SK-N-SH (cell line): Measurements from ENCODE around the gene EVI5. TPM values are rescaled to one million over a fixed set of nuclear protein-coding genes. Genes with fewer than 3 reads are reported as not detected.

Experiments
- CTCF ChIA-PET: fragments of 300-600, 350-600 bp; formaldehyde crosslinking; extraction: SDS; loops from one replicate; lab custom pipeline; 2021; lab: Yijun Ruan, JAX
- POLR2A ChIA-PET: fragments of 350-600 bp; sonication (Branson Sonifier 250); formaldehyde crosslinking; extraction: SDS; loops from one replicate; lab custom pipeline; 2020; ENCODE audit warnings: antibody characterized with exemption, inconsistent platforms; lab: Yijun Ruan, JAX
- DNase-seq: peaks from one replicate; pipeline ENCODE4 v3.0.0; 2012
- H2AFZ ChIP-seq: fragments of 200-600 bp; sonication (generic); 2 replicates; pipeline ENCODE4 v1.8.1; 2016; ENCODE audit warnings: antibody characterized with exemption, mild to moderate bottlenecking, low read depth
- H3F3A ChIP-seq: fragments of 200-600 bp; sonication (generic); replicated peaks from 2 replicates; pipeline ENCODE3; 2016; ENCODE audit warnings: antibody characterized with exemption, mild to moderate bottlenecking; ENCODE audit not compliant: insufficient read depth
- H3K27ac ChIP-seq, 2 experiments: fragments of 200-500 bp in 1 of 2; fragments of 200-600 bp in 1 of 2; sonication (Bioruptor generic) in 1 of 2; sonication (generic), shearing (Covaris generic) in 1 of 2; 2 replicates each; pipeline versions ENCODE4 v1.5.1 to v1.6.1; 2014 to 2016; ENCODE audit warnings: low read depth in 2 of 2, inconsistent platforms in 1 of 2, low read length in 1 of 2, mild to moderate bottlenecking in 1 of 2, mixed read lengths in 1 of 2
- H3K27me3 ChIP-seq: fragments of 200-600 bp; sonication (generic), shearing (Covaris generic); 2 replicates; pipeline ENCODE4 v1.6.1; 2016; ENCODE audit warnings: mixed run types; ENCODE audit not compliant: insufficient read depth
- H3K36me3 ChIP-seq, 2 experiments: fragments of 200-500 bp in 1 of 2; fragments of 200-600 bp in 1 of 2; sonication (Bioruptor generic) in 1 of 2; sonication (generic) in 1 of 2; replicated peaks in 1 of 2; 2 replicates each; pipeline versions ENCODE3 to v1.5.1; 2014 to 2016; ENCODE audit warnings: low read length in 1 of 2, mild to moderate bottlenecking in 1 of 2; ENCODE audit not compliant: insufficient read depth in 2 of 2, control insufficient read depth in 1 of 2
- H3K4me1 ChIP-seq, 2 experiments: fragments of 200-500 bp in 1 of 2; fragments of 200-600 bp in 1 of 2; sonication (Bioruptor generic) in 1 of 2; sonication (generic), shearing (Covaris generic) in 1 of 2; 2 replicates each; pipeline versions ENCODE4 v1.5.1 to v1.6.1; 2014 to 2016; ENCODE audit warnings: low read depth in 1 of 2, low read length in 1 of 2, mixed run types in 1 of 2; ENCODE audit not compliant: insufficient read depth in 2 of 2, control insufficient read depth in 1 of 2
- H3K4me2 ChIP-seq: fragments of 200-600 bp; sonication (generic), shearing (Covaris generic); 2 replicates; pipeline ENCODE4 v1.6.1; 2017; ENCODE audit warnings: mixed run types
- H3K4me3 ChIP-seq, 2 experiments: fragments of 200-500 bp in 1 of 2; fragments of 200-600 bp in 1 of 2; sonication (Bioruptor generic) in 1 of 2; sonication (generic), shearing (Covaris generic) in 1 of 2; 2 replicates each; pipeline versions ENCODE4 v1.5.1 to v1.8.1; 2014 to 2016; ENCODE audit warnings: low read depth in 2 of 2, inconsistent platforms in 1 of 2, low read length in 1 of 2, mild to moderate bottlenecking in 1 of 2, mixed read lengths in 1 of 2, moderate library complexity in 1 of 2
- H3K79me2 ChIP-seq: fragments of 200-600 bp; sonication (generic); 2 replicates; pipeline ENCODE4 v1.8.1; 2017; ENCODE audit warnings: mild to moderate bottlenecking; ENCODE audit not compliant: insufficient read depth
- H3K9ac ChIP-seq: fragments of 200-600 bp; sonication (generic); 2 replicates; pipeline ENCODE4 v1.6.1; 2017; ENCODE audit warnings: mixed run types
- H3K9me2 ChIP-seq: fragments of 200-600 bp; sonication (generic); 2 replicates; pipeline ENCODE4 v1.6.1; 2017; ENCODE audit warnings: mixed run types
- H3K9me3 ChIP-seq: fragments of 200-600 bp; sonication (generic); 2 replicates; pipeline ENCODE4 v1.6.1; 2017; ENCODE audit warnings: mixed run types, mild to moderate bottlenecking, moderate library complexity
- H4K20me1 ChIP-seq: fragments of 200-600 bp; sonication (generic); 2 replicates; pipeline ENCODE4 v1.6.1; 2017; ENCODE audit warnings: mild to moderate bottlenecking, mixed run types; ENCODE audit not compliant: insufficient read depth
- CHD2 ChIP-seq: fragments of 150-350 bp; IDR thresholded peaks from 2 replicates; pipeline ENCODE4 v1.6.1; 2018; ENCODE audit warnings: low read length; ENCODE audit not compliant: partially characterized antibody
- CTCF ChIP-seq: fragments of 200-600 bp; sonication (generic); IDR thresholded peaks from 2 replicates; pipeline ENCODE4 v1.6.1; 2017; ENCODE audit warnings: antibody characterized with exemption, mild to moderate bottlenecking, moderate library complexity
- FOXM1 ChIP-seq: IDR thresholded peaks from 2 replicates; pipeline ENCODE4 v1.4.0; 2012; ENCODE audit warnings: low read depth, mild to moderate bottlenecking
- GATA2 ChIP-seq: sonication (generic); formaldehyde crosslinking; IDR thresholded peaks from 2 replicates; pipeline ENCODE4 v1.5.0; 2020; ENCODE audit warnings: mild to moderate bottlenecking, missing genetic modification reagents
- IRF3 ChIP-seq: fragments of 150-350 bp; IDR thresholded peaks from 2 replicates; pipeline ENCODE4 v1.6.1; 2016; ENCODE audit warnings: mild to moderate bottlenecking, low read depth, low read length
- JUND ChIP-seq: IDR thresholded peaks from 2 replicates; pipeline ENCODE4 v1.4.0; 2012
- MAX ChIP-seq: IDR thresholded peaks from 2 replicates; pipeline ENCODE4 v1.4.0; 2012; ENCODE audit warnings: low read depth
- MEF2A ChIP-seq: IDR thresholded peaks from 2 replicates; pipeline ENCODE4 v1.4.0; 2012; ENCODE audit warnings: low read depth, borderline replicate concordance
- NRF1 ChIP-seq: IDR thresholded peaks from 2 replicates; pipeline ENCODE4 v1.6.1; 2012; ENCODE audit warnings: low read depth, mild to moderate bottlenecking, low read length
- PBX3 ChIP-seq: IDR thresholded peaks from 2 replicates; pipeline ENCODE4; 2012
- POLR2AphosphoS5 ChIP-seq: IDR thresholded peaks from 2 replicates; pipeline ENCODE4 v1.6.1; 2012; ENCODE audit warnings: low read depth, low read length
- RCOR1 ChIP-seq: fragments of 150-350 bp; IDR thresholded peaks from 2 replicates; pipeline ENCODE4 v1.6.1; 2017; ENCODE audit warnings: antibody characterized with exemption, low read length
- RFX5 ChIP-seq: IDR thresholded peaks from 2 replicates; pipeline ENCODE4 v1.6.1; 2012; ENCODE audit warnings: mild to moderate bottlenecking, improper control_type of control experiment, low read length
- SIN3A ChIP-seq: IDR thresholded peaks from 2 replicates; pipeline ENCODE4 v1.6.1; 2012; ENCODE audit warnings: low read depth, mild to moderate bottlenecking, low read length, moderate library complexity, borderline replicate concordance
- SMC3 ChIP-seq: IDR thresholded peaks from 2 replicates; pipeline ENCODE4 v1.6.1; 2012; ENCODE audit warnings: low read depth, low read length, improper control_type of control experiment
- TCF12 ChIP-seq: IDR thresholded peaks from 2 replicates; pipeline ENCODE4 v1.4.0; 2012
- TEAD4 ChIP-seq: IDR thresholded peaks from 2 replicates; pipeline ENCODE4 v1.4.0; 2012; ENCODE audit warnings: mild to moderate bottlenecking, borderline replicate concordance; ENCODE audit not compliant: insufficient read depth
- USF1 ChIP-seq: IDR thresholded peaks from 2 replicates; pipeline ENCODE4 v1.4.0; 2012; ENCODE audit warnings: low read depth, borderline replicate concordance
- ZBTB33 ChIP-seq: IDR thresholded peaks from 2 replicates; pipeline ENCODE4 v1.4.0; 2012; ENCODE audit warnings: low read depth, borderline replicate concordance
- WGBS: methylation state at CpG from one replicate; pipeline ENCODE4 v1.1.6; 2017; ENCODE audit warnings: low lambda C conversion rate; 5-methylcytosine and 5-hydroxymethylcytosine counted together
- polyA plus RNA-seq, 3 experiments: library from polyadenylated mRNA; depleted of rRNA; stranded (reverse); fragments of >200 nt; gene quantifications; 2 replicates each; pipeline ENCODE4 v1.2.3, GENCODE V29; 2012

Gene EVI5
- polyA plus RNA-seq, 1 of the 3 experiments (the other 2 are of a cell fraction), result 5.7 TPM

GRCh38 chr1:92587445-92587844 lies 197.5 kb downstream of the EVI5 start:
- Histone ChIP-seq H4K20me1 (no peaks in the 10 kb centered on the region), H3K79me2 (no peaks in the 10 kb centered on the region; the same call in 1 of the 2 replicates), H3K9me2 (no peaks in the 10 kb centered on the region), H3K36me3 (peaks cover 0 to 14% of the 10 kb centered on the region in 2 experiments)
- POLR2A ChIA-PET, result no interaction called here
- TF ChIP-seq TCF12 (no peak), ZBTB33 (no peak), RFX5 (no peak), MEF2A (no peak), TEAD4 (no peak), SIN3A (no peak), USF1 (no peak), POLR2AphosphoS5 (no peak), GATA2 (CRISPR knock-in tag) (no peak)
- TF ChIP-seq, all 33 proteins: peak for 0
- CTCF ChIA-PET, result interaction anchor here (0.7 to 0.8 kb wide), 2 partner anchors 34 to 277 kb away, joined by 3 read pairs; no protein-coding TSS in a partner anchor
- no peaks in the 10 kb centered on the region for H3K27me3 ChIP-seq
- H3K4me2 ChIP-seq, result no peak overlapping the region
- H3K4me3 ChIP-seq, result no peak overlapping the region
- 96% methylated on average over 2 of the region's 2 CpGs for WGBS
- no peak overlapping the region for H3K9ac ChIP-seq
- no peaks in the 10 kb centered on the region for H3K9me3 ChIP-seq
- no peak overlapping the region for H2AFZ ChIP-seq
- H3K27ac ChIP-seq, result no peak overlapping the region
- no peak for DNase-seq
- H3F3A ChIP-seq, result peaks cover 5% of the 10 kb centered on the region
- peaks cover 0 to 6% of the 10 kb centered on the region in 2 experiments; a peak in 1 of 4 replicates for H3K4me1 ChIP-seq

GRCh38 chr1:92585831-92586230 lies 199.1 kb downstream of the EVI5 start:
- no peaks in the 10 kb centered on the region for H3K9me3 ChIP-seq
- ChIA-PET POLR2A (no interaction called here), CTCF (no interaction called here)
- no peaks in the 10 kb centered on the region for H3K9me2 ChIP-seq
- H3K4me1 ChIP-seq, result peaks cover 0 to 6% of the 10 kb centered on the region in 2 experiments; a peak in 1 of 4 replicates
- no peaks in the 10 kb centered on the region; the same call in 1 of the 2 replicates for H3K79me2 ChIP-seq
- no peaks in the 10 kb centered on the region for H3K27me3 ChIP-seq
- DNase-seq, result no peak
- peaks cover 5% of the 10 kb centered on the region for H3F3A ChIP-seq
- H2AFZ ChIP-seq, result no peak overlapping the region
- peaks cover 0 to 17% of the 10 kb centered on the region in 2 experiments for H3K36me3 ChIP-seq
- no peak overlapping the region for H3K9ac ChIP-seq
- H3K4me2 ChIP-seq, result no peak overlapping the region
- no peak overlapping the region for H3K27ac ChIP-seq
- H4K20me1 ChIP-seq, result no peaks in the 10 kb centered on the region
- no peak overlapping the region for H3K4me3 ChIP-seq
- no peak for TF ChIP-seq CTCF
- TF ChIP-seq IRF3, result no peak
- TF ChIP-seq TCF12, result no peak
- no peak for TF ChIP-seq JUND
- no peak for TF ChIP-seq RCOR1
- no peak for TF ChIP-seq PBX3
- TF ChIP-seq MAX, result no peak
- TF ChIP-seq FOXM1, result no peak
- no peak for TF ChIP-seq SMC3
- no peak for TF ChIP-seq ZBTB33
- no peak for TF ChIP-seq CHD2
- TF ChIP-seq NRF1, result no peak
